Measurements from ENCODE around the gene HSH2D. TPM values are rescaled to one million over a fixed set of nuclear protein-coding genes. Genes with fewer than 3 reads are reported as not detected.

Gene HSH2D
- total and polyA plus RNA-seq, 9 of the 15 experiments (the other 6 are each of a cell fraction or from before 2014, with no cell fraction given): 0.03 to 1.1 (median 0.35) TPM; not detected in 1

- Histone ChIP-seq H3K4me2 (ENCODE audit: insufficient read depth, low read length) (no peak overlapping the region), H3K4me1 (replicated peaks in 1 of 2; ENCODE audit: control insufficient read depth in 2 of 2, insufficient read depth in 2 of 2, low read length in 2 of 2) (no peaks in the 10 kb centered on the region; a peak in 1 of 5 replicates), H4K20me1 (replicated peaks; ENCODE audit: control insufficient read depth, insufficient read depth, low read length) (no peaks in the 10 kb centered on the region), H3K27me3 (ENCODE audit: control insufficient read depth in 2 of 2, insufficient read depth in 2 of 2, low read length in 2 of 2) (no peaks in the 10 kb centered on the region), H2AFZ (ENCODE audit: low read depth, low read length) (no peak overlapping the region), H3K9ac (ENCODE audit: insufficient read depth in 1 of 2, low read depth in 2 of 2, low read length in 2 of 2) (no peak overlapping the region), H3K27ac (ENCODE audit: extremely low read depth, low read depth, low read length) (no peak overlapping the region), H3K9me1 (ENCODE audit: control insufficient read depth, insufficient read depth, low read length) (no peaks in the 10 kb centered on the region), H3K79me2 (ENCODE audit: control insufficient read depth, insufficient read depth, low read length) (no peaks in the 10 kb centered on the region), H3K36me3 (ENCODE audit: control insufficient read depth, insufficient read depth, low read length) (peaks cover 76% of the 10 kb centered on the region; the same call in 2 of the 3 replicates), H3K4me3 (no peak overlapping the region), H3K9me3 (replicated peaks; ENCODE audit: control insufficient read depth, insufficient read depth, low read depth, low read length) (no peaks in the 10 kb centered on the region)
- in situ Hi-C loops (cut with MboI): no loop called here
- CTCF ChIA-PET (ENCODE audit: low intra/inter-chr PET ratio): no interaction called here
- FAIRE-seq (no peak), ATAC-seq (no peak), DNase-seq (ENCODE audit: extremely low read depth in 1 of 4, low spot score in 3 of 4) (no peak)
- TF ChIP-seq SMC3 (conservative IDR thresholded peaks at IDR 0.05; ENCODE audit: insufficient read depth, low read depth, low read length): no peak
- TF ChIP-seq BRF1 (IDR thresholded peaks at IDR 0.05; ENCODE audit: borderline replicate concordance, extremely low read depth, insufficient read length): no peak
- no peak for TF ChIP-seq ZNF444 (CRISPR knock-in tag; IDR thresholded peaks at IDR 0.05)
- no peak for TF ChIP-seq HMG20A (CRISPR knock-in tag; conservative IDR thresholded peaks at IDR 0.05)
- no peak for TF ChIP-seq RNF219 (CRISPR knock-in tag; IDR thresholded peaks at IDR 0.05)
- TF ChIP-seq EZH2 (IDR thresholded peaks at IDR 0.05; ENCODE audit: borderline replicate concordance, low read depth, low read length): no peak
- TF ChIP-seq POLR3G (IDR thresholded peaks at IDR 0.05; ENCODE audit: extremely low read depth, insufficient read length, insufficient replicate concordance): no peak
- WGBS (ENCODE audit: insufficient coverage, low coverage, missing lambda C conversion rate): 85% methylated on average over 10 of the region's 10 CpGs
- no TSS peak for BruUV-seq (replicated peaks)
- POLR2A ChIA-PET: interaction anchor here (0.5 to 7.2 kb wide), 6 partner anchors 10 to 189 kb away, joined by 3 to 67 read pairs (median 4); no protein-coding TSS in a partner anchor
- intact Hi-C loops (cut with micrococcal nuclease): no loop called here
Observed at GRCh38 chr19:16096280-16096855, 47.1 kb upstream of the HSH2D start.

All from K562 (cell line).